Activated CD4-positive, alpha-beta memory T cell treated with anti-CD3 and anti-CD28 coated beads, Interleukin-2, amount 10 ng/mL, durations not matched to agents 7 days and 5 days (primary cell): ENCODE data around the gene ASMTL. TPM values are rescaled to one million over a fixed set of nuclear protein-coding genes. Genes with fewer than 3 reads are reported as not detected.
"Not testable (repeated sequence)": the region's sequence is repeated elsewhere in the genome, so short reads cannot be mapped to it uniquely, and the experiment has no call there.

ENCODE experiments used
- CTCF ChIA-PET: fragments of 350-600 bp; sonication (Branson Sonifier 250); formaldehyde crosslinking; loops from one replicate; lab custom pipeline; 2021; ENCODE audit warnings: antibody characterized with exemption, inconsistent platforms; lab: Charles Lee
- POLR2A ChIA-PET: fragments of 350-600 bp; sonication (Branson Sonifier 250); formaldehyde crosslinking; loops from one replicate; lab custom pipeline; 2021; ENCODE audit warnings: antibody characterized with exemption; lab: Charles Lee
- DNase-seq: peaks from one replicate; pipeline ENCODE4 v3.0.0-alpha.2; 2020
- H3K27ac Mint-ChIP-seq: one replicate; pipeline ENCODE4 v1.8.0; 2021; ENCODE audit warnings: mild to moderate bottlenecking, mixed read lengths
- H3K27me3 Mint-ChIP-seq: one replicate; pipeline ENCODE4 v1.8.0; 2021; ENCODE audit warnings: mixed read lengths
- H3K36me3 Mint-ChIP-seq: one replicate; pipeline ENCODE4 v1.8.0; 2021; ENCODE audit warnings: low read depth, mixed read lengths
- H3K4me1 Mint-ChIP-seq: one replicate; pipeline ENCODE4 v1.8.0; 2021; ENCODE audit warnings: mixed read lengths
- H3K4me3 Mint-ChIP-seq: one replicate; pipeline ENCODE4 v1.8.0; 2021; ENCODE audit warnings: mild to moderate bottlenecking, mixed read lengths
- H3K9me3 Mint-ChIP-seq: one replicate; pipeline ENCODE4 v1.8.0; 2021; ENCODE audit warnings: mixed read lengths
- total RNA-seq, 2 experiments: library from RNA; stranded (reverse); gene quantifications; one replicate each; pipeline ENCODE4 v1.2.3, GENCODE V29; 2021

ASMTL gene
- total RNA-seq, 2 experiments from 2014 or later: 62.2 to 63.3 TPM

DNA sequence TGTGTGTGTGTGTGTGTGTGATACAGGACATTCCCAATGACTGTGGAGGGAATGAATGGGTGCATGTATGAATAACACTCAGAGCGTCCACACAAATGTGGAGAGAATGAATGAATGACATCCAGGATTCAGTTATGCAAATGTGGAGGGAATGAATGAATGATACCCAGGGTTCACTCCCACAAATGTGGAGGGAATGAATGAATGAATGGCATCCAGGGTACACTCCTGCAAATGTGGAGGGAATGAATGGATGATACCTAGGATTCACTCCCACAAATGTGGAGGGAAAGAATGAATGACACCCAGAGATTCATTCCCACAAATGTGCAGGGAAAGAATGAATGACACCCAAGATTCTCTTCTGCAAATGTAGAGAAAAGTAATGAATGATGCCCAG is 36.0 kb upstream of the ASMTL start:
- H3K27ac Mint-ChIP-seq: peak overlapping the region; percentile 48
- peaks cover 18% of the 10 kb centered on the region for H3K9me3 Mint-ChIP-seq
- CTCF ChIA-PET: no interaction called here
- H3K4me3 Mint-ChIP-seq: no peak overlapping the region
- POLR2A ChIA-PET: no interaction called here
- no peak for DNase-seq
- H3K36me3 Mint-ChIP-seq: peaks cover 73% of the 10 kb centered on the region
- peaks cover 52% of the 10 kb centered on the region for H3K4me1 Mint-ChIP-seq
- H3K27me3 Mint-ChIP-seq: no peaks in the 10 kb centered on the region

DNA sequence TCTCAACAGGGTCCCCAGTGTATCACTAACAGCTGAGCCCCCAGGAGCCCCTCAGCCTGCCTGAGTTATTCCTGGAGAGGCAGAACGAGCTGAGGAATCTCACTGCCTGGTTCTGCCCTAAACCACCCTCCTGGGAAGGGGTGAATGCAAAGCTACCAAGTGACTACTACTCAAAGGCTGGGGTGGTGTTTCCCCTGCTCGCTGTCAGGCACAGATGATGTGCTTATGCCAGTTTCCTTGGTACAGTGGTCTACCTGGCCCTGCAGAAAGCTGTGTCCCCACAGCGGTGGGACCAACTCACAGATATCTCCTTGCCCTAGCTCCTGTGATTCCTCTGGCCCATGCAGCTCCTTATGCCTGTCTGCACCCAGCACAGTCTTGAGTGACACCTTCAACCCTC is 35.4 kb upstream of the ASMTL start:
- Mint-ChIP-seq H3K4me1 (peaks cover 53% of the 10 kb centered on the region), H3K9me3 (peaks cover 18% of the 10 kb centered on the region), H3K27me3 (no peaks in the 10 kb centered on the region), H3K4me3 (no peak overlapping the region), H3K27ac (peak overlapping the region; percentile 48), H3K36me3 (peaks cover 76% of the 10 kb centered on the region)
- ChIA-PET CTCF (no interaction called here), POLR2A (no interaction called here)
- no peak for DNase-seq

DNA sequence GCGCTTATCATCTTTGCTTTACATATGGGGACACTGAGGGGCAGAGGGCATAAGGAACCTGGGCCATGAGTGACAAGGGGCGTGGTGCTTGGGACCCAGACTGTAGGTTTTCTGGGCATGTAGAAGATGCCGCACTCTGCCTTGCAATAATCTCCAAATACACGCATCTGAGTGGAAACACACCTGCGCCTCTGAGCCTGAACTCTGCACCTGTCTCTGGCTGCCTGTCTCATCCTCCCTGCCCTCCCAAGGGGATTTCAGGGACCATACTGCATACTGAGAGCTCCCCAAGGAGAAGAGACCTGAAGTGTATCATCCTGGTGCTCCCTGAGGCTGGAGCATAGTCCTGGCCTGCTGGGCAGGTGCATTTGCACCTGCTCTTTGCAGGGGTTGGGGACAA is 34.7 kb upstream of the ASMTL start:
- Mint-ChIP-seq H3K4me1 (peaks cover 52% of the 10 kb centered on the region), H3K4me3 (no peak overlapping the region), H3K27me3 (no peaks in the 10 kb centered on the region), H3K36me3 (peaks cover 78% of the 10 kb centered on the region), H3K9me3 (peaks cover 18% of the 10 kb centered on the region), H3K27ac (peak overlapping the region; percentile 44)
- DNase-seq: no peak
- ChIA-PET POLR2A (no interaction called here), CTCF (no interaction called here)

DNA sequence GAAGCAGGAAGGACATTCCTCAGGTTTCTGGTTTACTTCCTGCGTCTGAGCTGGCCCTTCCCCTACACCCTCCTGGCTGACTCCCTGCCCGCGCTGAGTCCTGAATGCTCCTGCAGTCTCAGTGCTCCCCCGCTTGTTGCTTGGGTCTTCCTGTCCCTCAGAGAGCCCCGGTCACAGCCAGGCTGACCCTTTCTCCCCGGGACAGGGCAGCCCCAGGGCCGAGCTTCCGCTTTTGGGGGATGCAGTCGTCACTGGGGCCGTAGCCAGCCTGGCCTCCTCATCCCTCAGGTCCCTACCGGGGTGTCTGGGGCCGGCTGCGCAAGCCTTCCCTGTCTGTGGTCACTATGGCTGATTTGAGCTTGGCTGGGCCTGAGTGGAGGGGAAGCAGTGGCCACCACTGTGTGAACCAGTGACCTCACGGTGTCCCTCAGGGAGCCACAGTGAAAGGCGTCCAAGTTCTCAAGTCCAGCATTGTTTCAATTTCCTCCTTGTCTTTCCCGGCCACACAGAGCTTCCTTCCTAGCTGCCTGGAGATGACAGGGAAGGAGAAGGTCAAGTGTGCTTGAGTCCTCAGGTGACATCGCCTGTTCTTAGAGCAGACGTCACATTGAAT is 34.1 kb upstream of the ASMTL start:
- ChIA-PET CTCF (no interaction called here), POLR2A (no interaction called here)
- Mint-ChIP-seq H3K36me3 (peaks cover 78% of the 10 kb centered on the region), H3K4me3 (no peak overlapping the region), H3K4me1 (peaks cover 52% of the 10 kb centered on the region), H3K27me3 (no peaks in the 10 kb centered on the region), H3K9me3 (peaks cover 17% of the 10 kb centered on the region), H3K27ac (peak overlapping the region; percentile 44)
- peak; percentile 7 for DNase-seq

DNA sequence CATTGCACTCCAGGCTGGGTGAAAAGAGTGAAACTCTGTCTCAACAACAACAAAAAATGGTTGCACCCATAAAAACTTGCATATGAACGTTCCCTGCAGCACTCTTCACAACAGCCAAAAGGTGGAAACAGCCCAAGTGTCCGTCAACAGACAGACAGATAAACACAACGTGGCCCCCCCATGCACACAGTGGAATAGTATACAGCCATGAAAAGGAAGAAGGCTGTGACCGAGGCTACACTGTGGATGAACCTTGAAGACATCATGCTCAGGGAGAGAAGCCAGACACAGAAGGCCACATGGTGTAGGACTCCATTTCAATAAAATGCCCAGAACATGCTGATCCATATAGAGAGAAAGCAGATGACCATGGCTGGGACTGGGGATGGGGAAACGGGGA is 33.5 kb upstream of the ASMTL start:
- Mint-ChIP-seq H3K4me1 (peaks cover 54% of the 10 kb centered on the region), H3K36me3 (peaks cover 75% of the 10 kb centered on the region), H3K27ac (no peak overlapping the region), H3K27me3 (no peaks in the 10 kb centered on the region), H3K9me3 (peaks cover 10% of the 10 kb centered on the region), H3K4me3 (no peak overlapping the region)
- DNase-seq: peak; percentile 15
- POLR2A ChIA-PET: no interaction called here
- CTCF ChIA-PET: no interaction called here

DNA sequence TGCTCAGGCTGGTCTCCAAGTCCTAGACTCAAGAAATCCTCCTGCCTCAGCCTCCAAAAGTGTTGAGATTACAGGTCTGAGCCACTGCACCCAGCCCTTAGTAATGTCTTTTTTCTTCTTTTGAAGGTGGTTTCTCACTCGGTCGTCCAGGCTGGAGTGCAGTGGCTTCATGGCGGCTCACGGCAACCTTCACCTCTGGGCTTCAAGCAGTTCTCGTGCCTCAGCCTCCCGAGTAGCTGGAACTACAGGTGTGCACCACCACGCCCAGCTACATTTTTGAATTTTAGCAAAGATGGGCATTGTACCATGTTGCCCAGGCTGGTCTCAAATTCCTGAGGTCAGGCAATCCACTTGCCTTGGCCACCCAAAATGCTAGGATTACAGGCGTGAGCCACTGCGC is 32.3 kb upstream of the ASMTL start:
- H3K4me1 Mint-ChIP-seq: peaks cover 65% of the 10 kb centered on the region
- CTCF ChIA-PET: no interaction called here
- H3K36me3 Mint-ChIP-seq: peaks cover 80% of the 10 kb centered on the region
- peaks cover 9% of the 10 kb centered on the region for H3K9me3 Mint-ChIP-seq
- no peaks in the 10 kb centered on the region for H3K27me3 Mint-ChIP-seq
- POLR2A ChIA-PET: no interaction called here
- DNase-seq: peak; percentile 14
- no peak overlapping the region for H3K4me3 Mint-ChIP-seq
- no peak overlapping the region for H3K27ac Mint-ChIP-seq

DNA sequence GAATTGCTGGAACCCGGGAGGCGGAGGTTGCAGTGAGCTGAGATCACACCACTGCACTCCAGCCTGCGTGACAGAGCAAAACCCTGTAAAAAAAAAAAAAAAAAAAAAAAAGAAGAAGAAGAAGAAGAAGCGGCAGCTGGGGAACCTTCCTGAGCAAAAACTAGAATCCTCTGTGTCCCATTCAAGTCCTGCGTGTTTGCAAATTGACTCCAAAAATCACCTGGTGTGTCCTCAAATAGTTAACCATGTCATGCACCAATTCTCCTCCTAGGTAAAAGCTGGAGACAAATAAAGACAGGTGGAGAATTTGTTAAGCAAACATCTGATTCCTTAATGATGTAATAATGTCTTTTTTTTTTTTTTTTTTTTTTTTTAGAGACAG is 31.9 kb upstream of the ASMTL start:
- CTCF ChIA-PET: no interaction called here
- peaks cover 69% of the 10 kb centered on the region for H3K4me1 Mint-ChIP-seq
- no peak overlapping the region for H3K4me3 Mint-ChIP-seq
- no peaks in the 10 kb centered on the region for H3K27me3 Mint-ChIP-seq
- H3K27ac Mint-ChIP-seq: peak overlapping the region; percentile 91
- DNase-seq: peak; percentile 3
- H3K36me3 Mint-ChIP-seq: peaks cover 84% of the 10 kb centered on the region
- H3K9me3 Mint-ChIP-seq: peaks cover 11% of the 10 kb centered on the region
- POLR2A ChIA-PET: no interaction called here

DNA sequence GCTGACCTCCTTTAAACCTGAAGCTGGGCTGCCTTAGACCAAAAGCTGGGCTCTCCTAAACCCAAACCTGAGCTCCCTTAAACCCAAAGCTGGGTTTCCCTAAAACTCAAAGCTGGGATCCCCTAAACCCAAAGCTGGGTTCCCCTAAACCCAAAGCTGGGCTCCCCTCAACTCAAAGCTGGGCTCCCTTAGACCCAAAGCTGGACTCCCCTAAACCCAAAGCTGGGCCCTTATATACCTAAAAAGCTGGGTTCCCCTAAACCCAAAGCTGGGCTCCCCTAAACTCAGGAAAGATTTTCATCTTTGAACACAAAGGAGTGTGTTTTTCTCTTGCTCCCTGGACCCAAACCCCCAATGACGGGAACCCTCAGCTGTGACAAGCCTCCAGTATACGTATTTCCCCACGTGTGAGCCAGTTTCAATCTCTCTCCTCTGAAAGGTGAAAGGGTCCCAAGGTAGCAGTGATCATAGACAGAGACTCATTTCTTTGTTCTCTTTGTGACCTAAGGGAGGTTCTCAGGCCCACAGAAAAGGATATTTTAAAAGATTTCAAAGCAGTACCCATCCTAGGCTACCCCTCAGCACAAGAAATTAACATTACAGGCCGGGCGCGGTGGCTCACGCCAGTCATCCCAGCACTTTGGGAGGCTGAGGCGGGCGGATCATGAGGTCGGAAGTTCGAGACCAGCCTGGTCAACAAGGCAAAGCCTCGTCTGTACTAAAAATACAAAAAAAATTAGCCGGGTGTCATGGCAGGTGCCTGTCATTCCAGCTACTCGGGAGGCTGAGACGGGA is 31.3 kb upstream of the ASMTL start:
- POLR2A ChIA-PET: no interaction called here
- H3K27ac Mint-ChIP-seq: peak overlapping the region; percentile 91
- peak; percentile 14 for DNase-seq
- peaks cover 84% of the 10 kb centered on the region for H3K36me3 Mint-ChIP-seq
- peaks cover 12% of the 10 kb centered on the region for H3K9me3 Mint-ChIP-seq
- H3K4me3 Mint-ChIP-seq: no peak overlapping the region
- peaks cover 75% of the 10 kb centered on the region for H3K4me1 Mint-ChIP-seq
- CTCF ChIA-PET: no interaction called here
- no peaks in the 10 kb centered on the region for H3K27me3 Mint-ChIP-seq

DNA sequence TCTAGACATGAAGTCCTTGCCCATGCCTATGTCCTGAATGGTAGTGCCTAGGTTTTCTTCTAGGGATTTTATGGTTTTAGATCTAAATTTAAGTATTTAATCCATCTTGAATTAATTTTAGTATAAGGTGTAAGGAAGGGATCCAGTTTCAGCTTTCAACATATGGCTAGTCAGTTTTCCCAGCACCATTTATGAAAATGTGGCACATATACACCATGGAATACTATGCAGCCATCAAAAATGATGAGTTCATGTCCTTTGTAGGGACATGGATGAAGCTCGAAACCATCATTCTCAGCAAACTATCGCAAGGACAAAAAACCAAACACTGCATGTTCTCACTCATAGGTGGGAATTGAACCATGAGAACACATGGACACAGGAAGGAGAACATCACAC is 29.8 kb upstream of the ASMTL start:
- Mint-ChIP-seq H3K36me3 (peaks cover 84% of the 10 kb centered on the region), H3K9me3 (peaks cover 13% of the 10 kb centered on the region), H3K4me3 (peak overlapping the region; percentile 72), H3K4me1 (peaks cover 84% of the 10 kb centered on the region), H3K27ac (peak overlapping the region; percentile 100)
- DNase-seq, H3K27me3 Mint-ChIP-seq, POLR2A ChIA-PET, CTCF ChIA-PET: not testable (repeated sequence)

DNA sequence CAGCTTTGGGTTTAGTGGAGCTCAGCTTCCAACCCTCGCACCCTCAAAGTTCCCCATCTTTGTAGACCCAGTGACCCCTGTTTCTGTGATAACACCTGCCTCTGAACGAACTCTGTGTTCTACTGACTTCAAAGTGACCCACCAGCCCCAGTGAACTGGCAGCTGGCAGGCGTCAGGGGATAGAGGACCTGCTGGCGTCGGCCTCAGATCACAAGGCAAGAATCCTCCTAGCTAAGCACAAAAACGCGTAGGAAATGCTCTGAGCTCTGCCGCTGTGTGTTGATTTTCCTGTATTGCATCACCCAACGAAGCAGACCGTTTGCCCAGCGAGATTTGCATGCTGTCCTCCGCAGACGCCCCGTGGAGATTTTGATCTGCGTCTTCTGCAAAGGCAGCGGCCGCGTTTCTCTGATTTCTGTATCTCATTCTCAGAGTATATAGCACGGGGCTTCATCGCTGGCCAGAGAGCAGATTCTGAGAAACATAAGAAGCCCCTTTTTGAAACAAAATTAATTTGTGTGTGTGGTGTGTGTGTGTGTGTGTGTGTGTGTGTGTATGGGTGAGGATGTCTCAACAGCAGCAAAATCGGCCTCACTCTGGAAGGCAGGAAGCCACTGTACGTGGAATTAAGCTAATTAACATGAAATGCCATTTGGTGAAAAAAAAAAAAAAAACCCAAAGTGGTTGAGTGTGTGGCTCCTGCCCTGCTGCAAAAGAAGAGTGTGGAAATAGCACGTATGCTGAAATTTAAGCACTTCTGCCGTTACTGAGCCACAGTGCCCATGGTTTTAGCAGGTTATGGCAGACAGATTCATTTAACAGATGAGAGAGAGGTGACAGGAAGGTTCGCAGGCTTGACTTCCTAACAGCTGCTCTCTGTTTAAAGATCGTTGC is 29.2 kb upstream of the ASMTL start:
- Mint-ChIP-seq H3K4me1 (peaks cover 84% of the 10 kb centered on the region), H3K36me3 (peaks cover 84% of the 10 kb centered on the region), H3K27ac (peak overlapping the region; percentile 100), H3K9me3 (peaks cover 15% of the 10 kb centered on the region), H3K4me3 (peak overlapping the region; percentile 72), H3K27me3 (no peaks in the 10 kb centered on the region)
- ChIA-PET POLR2A (no interaction called here), CTCF (no interaction called here)
- peak; percentile 88 for DNase-seq

DNA sequence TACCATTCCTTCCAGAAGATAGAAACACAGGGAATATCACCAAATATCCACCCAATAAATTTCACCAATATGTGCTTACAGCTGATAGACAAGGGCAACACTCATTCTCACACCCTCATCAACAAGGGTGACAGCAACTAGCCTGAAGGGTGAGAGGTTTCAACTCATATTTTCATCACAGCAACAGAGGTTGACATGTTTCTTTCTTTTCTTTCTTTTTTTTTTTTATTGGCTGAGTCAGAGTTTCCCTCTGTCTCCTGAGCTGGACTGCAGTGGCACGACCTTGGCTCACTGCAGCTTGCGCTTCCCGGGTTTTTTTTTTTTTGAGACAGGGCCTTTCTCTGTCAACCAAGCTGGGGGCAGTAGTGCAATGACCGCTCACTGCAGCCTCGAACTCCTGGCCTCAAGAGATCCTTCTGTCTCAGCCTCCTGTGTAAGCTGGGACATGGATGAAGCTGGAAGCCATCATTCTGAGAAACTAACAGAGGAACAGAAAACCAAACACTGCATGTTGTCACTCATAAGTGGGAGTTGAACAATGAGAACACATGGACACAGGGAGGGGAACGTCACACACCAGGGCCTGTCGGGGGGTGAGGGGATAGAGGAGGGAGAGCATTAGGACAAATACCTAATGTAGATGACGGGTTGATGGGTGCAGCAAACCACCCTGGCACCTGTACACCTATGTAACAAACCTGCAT is 27.5 kb upstream of the ASMTL start:
- Mint-ChIP-seq H3K4me3 (peak overlapping the region; percentile 55), H3K27me3 (no peaks in the 10 kb centered on the region), H3K4me1 (peaks cover 92% of the 10 kb centered on the region), H3K36me3 (peaks cover 87% of the 10 kb centered on the region), H3K27ac (peak overlapping the region; percentile 100), H3K9me3 (peaks cover 13% of the 10 kb centered on the region)
- peak; percentile 16 for DNase-seq
- ChIA-PET POLR2A (no interaction called here), CTCF (no interaction called here)

DNA sequence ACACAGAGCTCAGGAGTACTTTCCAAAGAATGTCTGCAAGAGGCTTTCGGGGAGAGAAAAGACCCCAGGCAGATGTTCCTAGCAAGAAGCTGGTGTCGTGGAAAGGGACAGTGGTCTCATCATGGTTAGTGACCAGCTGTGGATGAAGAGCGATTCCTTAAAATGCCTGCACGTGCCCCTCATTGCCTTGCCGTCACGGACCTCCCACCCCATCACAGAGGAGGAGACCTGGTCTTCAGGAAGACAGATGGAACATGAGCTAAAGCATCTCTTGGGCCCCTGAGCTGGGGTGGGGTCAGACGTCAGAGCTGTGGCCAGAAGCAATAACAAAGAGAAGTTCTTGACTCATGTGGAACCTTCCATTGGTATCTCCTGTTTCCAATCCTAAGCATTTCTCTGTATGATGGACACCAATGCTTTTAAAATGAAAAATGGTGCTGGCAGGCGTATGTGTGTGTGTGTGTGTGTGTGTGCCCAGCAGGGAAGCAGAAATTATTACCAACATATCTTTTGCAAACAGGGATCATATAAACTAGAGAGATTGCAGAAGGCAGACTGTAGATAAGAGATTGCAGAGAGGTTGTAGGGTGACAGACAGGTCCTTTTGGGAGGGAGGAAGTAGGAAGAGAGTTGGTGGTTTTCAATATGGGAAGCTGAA is 25.2 kb upstream of the ASMTL start:
- no peak overlapping the region for H3K4me3 Mint-ChIP-seq

More for the DNA sequence above, 25.2 kb upstream of the ASMTL start:
- no peaks in the 10 kb centered on the region for H3K27me3 Mint-ChIP-seq
- ChIA-PET CTCF (no interaction called here), POLR2A (no interaction called here)
- H3K27ac Mint-ChIP-seq: peak overlapping the region; percentile 56
- peaks cover 90% of the 10 kb centered on the region for H3K4me1 Mint-ChIP-seq
- DNase-seq: peak; percentile 16
- H3K9me3 Mint-ChIP-seq: peaks cover 16% of the 10 kb centered on the region
- H3K36me3 Mint-ChIP-seq: peaks cover 90% of the 10 kb centered on the region
